Activated naive CD4-positive, alpha-beta T cell treated with anti-CD3 and anti-CD28 coated beads, Interleukin-2, amount 50 U/mL, for 16 hours (primary cell): ENCODE results near the gene OR5K3.

Source experiments
- DNase-seq: peaks from one replicate; pipeline ENCODE4 v3.0.0-alpha.2; 2020

The OR5K3 gene

DNA sequence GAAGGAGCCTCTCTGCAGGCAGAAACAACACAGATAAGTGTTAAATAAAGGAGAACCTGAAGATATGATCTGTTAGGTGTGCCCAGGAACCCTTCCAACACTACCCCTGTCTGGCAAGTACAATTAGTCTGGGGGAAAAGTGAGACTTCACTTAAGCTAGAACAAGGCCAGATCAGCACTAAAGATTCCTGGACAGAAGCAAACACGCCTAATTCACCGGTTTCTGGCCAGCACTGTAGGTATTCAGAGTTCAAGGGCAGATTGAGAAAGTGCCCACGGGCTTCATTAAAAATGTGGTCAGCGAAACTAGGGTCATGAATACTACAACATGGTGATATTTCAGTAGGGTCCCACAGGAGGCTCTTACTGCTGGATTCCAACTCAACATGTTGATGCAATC, 43.9 kb downstream of the OR5K3 start:
- DNase-seq = no peak

DNA sequence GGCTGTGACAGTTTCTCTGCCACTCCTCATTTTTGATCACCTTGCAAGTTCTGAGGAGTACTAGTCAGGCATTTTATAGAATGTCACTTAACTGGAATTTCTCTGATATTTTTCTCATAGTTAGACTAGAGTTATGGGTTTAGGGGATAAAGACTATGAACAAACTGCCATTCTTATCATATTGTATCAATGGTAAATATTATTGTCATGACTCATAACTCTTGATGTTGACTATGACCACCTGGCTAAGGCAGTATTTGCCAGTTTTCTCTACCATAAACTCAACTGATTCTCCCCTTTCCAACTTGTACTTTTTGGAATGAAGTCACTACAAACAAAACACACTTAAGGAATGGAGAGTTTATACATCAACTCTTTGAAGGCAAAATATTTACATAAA, 49.8 kb downstream of the OR5K3 start:
- no peak for DNase-seq
